Posterior cingulate gyrus (tissue), 11 donors: ENCODE measurements around the gene ANO3.

Source experiments
- DNase-seq, 10 donors: peaks; one replicate each; pipeline versions ENCODE4 v3.0.0 to v3.0.0-alpha.2; 2020 to 2021; ENCODE audit warnings: mixed read lengths in 3 of 10
- intact Hi-C: fragments of 100-400 bp; cut with DNase I; formaldehyde crosslinking; loops from one replicate; pipeline ENCODE4 v1.15.1; 2023

The ANO3 gene

DNA sequence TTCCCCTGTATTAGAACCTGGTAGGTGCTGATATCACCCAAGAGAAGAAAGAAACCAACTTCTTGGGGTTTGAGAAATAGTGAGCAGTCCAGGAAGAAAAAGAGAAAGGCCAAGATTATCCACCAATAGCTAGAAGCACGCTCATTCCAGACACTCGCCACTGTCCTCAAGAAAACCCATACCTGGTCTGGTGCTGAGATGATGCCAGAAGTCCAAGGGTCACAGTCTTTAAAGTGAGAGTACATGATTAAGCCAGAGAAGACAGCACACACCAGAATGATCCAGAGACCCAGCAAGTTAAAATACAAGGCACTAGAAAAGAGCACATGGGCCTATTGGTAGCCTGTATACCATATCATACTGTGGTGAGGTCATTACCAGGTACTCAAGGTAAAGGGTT lies 366.3 kb downstream of the ANO3 start:
- intact Hi-C loops, result no loop called here

DNA sequence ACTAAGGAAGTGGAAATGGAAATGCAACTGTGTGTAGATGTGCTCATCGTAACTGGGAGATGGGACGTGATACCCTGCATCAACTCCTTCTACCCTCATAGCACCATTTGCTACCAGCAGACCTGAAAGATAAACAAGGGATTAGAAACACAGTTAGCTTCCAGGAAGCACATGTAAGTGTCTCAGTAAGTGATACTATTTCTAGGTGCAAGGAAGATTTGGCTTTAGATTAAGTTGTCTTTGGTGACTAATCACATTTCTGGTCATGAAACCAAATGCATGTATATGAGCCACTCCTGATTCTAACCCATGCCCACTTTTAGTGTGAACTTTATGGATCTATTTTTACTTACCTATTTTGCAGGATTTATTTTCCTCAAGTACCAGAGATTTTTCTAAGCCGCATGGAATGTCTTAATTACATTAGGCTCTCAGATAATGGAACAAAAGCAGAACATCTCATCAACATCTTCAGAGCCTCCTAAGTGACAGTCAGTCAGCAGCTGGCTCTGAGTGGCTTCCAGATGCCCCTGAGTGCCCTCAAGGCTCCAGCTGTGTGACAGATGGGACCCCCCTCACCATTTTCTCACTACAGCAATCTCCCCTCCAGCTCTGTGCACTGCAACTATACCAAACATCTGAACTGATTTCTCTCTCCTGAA lies 368.8 kb downstream of the ANO3 start:
- intact Hi-C loops, result no loop called here
- no peak for DNase-seq

More for the DNA sequence above, 366.3 kb downstream of the ANO3 start:
- no peak for DNase-seq

DNA sequence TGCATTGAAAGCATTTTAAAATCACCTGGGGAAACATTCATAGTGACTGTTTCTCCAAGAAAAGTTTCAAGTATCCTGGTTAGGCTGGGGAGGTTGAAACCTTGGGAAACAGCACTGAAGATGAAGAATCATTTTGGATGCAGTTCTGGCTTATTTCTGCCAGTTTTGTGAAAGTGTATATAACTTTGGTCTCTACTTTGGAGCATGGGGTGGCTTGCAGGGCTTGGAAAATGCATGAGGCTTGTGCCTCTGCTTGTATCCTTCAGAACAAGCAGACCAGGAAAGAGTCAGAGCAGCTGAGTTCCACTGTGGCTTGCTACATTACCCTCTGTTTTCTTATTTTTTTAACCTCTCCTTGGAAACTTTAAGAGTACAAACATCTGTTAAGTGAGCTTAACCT lies 370.5 kb downstream of the ANO3 start:
- intact Hi-C loops, result no loop called here
- no peak for DNase-seq

DNA sequence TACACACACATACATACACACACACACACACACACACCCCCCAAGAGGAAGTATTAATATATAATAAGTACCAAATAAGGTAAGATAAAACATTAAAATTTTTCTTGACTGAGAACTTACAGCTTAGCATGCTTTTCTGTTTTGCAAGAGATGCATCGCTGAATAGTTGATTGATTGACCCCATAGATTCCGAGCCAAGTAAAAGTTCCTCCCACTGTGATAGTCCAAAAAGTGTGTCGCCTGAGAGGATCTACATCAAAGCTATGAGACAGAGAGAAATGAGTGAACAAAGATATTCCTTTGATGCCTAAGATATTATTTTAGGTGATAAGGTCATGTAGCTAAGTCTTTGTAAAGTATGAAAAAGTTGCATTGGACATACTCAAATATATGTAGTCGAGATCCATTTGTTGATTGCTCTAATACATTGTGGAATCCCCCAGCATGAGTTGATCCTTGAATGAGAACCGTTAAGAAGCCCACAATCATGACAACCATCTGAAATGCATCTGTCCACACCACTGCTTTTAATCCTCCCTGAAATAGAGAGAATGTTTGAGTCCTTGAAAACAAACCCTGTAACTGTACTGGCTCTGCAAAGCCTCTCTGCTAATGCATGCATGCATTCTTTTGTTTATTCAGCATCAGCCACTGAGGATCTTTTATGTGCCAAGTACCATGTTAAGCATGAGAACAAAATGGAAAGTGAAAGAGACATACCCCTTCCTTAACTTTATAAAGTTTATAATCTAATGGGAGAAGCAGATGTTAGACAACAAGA lies 371.7 kb downstream of the ANO3 start:
- DNase-seq, result no peak
- intact Hi-C loops, result no loop called here

DNA sequence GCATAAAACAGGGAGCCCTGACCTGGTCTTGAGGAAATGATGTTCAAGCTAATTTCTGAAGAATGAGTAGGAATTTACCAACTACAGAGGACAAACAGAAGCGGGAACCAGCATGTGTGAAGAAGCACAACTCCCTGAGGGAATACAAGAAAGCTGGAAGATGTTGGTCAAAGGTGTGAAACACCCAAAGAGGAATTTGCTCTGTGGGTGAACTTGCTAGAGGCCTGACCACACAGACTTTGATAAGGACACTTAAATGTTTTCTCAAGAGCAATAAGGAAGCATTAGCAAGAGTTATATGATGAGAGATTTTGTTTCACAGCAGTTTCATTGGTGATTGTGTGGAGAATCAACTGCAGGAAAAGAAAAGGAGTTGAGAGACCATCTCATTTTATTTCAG lies 372.3 kb downstream of the ANO3 start:
- intact Hi-C loops, result no loop called here
- DNase-seq, result no peak

DNA sequence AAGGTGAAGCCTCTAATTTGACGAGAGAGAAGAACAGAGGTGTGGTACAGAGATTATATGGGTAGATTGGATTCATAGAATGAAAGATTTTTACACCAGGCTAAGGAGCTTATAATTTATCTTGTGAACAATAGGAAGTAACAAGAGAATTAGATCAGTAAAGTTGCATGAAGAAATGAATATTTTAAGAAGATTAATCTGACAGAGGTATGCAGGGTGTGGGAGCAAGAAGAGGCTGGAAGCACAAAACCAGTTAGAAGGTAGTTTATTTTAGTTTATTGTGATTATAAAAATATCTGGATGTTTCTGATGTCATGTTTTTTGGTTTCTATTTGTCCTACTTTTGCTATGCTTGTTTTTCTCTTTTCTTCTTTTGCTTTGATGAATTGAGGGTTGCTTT lies 374.3 kb downstream of the ANO3 start:
- intact Hi-C loops, result no loop called here
- no peak for DNase-seq

DNA sequence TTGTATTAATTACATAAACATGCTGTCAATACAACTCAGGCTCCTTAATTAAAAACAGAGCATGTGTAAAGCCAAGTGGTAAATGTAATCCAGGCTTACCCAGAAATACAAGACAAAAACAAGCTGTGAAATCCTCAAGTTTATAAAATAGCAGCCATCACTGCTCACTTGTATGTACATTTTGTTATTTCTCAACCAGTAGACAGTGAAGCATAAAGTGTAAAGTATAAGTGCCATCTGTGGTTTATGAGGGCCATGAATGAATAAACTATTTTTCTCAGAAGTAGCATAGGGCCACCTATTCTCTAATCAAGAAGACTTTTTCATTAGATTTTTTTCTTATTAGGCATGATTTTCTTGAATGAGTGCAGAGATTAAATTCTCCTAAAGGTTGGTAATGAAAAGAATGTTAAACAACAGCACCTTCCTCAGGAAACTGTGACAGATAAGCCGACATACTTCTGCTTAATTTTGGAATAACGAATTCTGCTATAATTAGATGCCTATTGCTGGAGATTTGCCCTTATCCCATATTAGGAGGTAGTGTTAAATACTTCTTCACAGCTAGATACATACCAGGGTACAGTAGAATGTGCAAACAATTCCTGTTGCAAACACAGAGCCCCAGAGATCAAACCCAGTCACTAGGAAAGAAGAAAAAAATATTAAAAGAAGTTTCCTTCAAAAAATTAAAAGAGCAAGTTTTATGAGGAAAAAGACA lies 377.0 kb downstream of the ANO3 start:
- intact Hi-C loops, result no loop called here
- no peak for DNase-seq

DNA sequence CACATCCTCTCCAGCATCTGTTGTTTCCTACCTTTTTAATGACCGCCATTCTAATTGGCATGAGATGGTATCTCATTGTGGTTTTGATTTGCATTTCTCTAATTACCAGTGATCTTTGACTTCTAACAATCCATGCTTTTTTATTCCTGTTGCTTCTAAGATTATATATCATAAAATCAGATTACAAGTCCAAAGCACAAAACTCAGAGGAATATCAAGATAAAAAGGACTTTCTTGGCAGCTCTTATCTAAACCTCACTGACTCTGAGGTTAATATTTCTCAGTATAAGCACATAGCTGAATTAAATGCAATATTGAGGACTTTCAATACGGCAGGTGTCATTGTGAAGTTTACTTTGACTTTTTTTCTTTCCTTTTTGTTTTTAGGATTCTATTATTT lies 378.6 kb downstream of the ANO3 start:
- intact Hi-C loops, result no loop called here

DNA sequence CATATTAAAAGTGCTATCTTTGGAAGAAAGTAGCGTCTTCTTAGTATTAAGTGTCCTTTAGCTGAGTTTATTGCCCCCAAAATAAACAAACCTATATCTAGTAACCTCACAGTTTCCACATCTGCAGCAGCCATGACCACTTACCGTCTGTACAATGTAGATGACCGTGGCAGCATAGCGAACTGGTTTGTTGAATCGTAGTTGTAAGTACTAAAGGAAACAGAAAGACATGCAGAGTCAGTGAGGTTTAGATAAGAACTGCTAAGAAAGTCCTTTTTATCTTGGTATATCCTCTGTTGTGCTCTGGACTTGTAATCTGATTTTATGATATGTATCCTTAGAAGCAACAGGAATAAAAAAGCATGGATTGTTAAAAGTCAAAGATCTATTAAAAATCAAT lies 380.6 kb downstream of the ANO3 start:
- no peak for DNase-seq
- intact Hi-C loops, result no loop called here

More for the DNA sequence above, 378.6 kb downstream of the ANO3 start:
- DNase-seq, result no peak
